ENCODE data around the gene PPP2R2C. TPM values are rescaled to one million over a fixed set of nuclear protein-coding genes. Genes with fewer than 3 reads are reported as not detected.

The PPP2R2C gene
- total RNA-seq, 6 experiments from 2014 or later: 0.12 to 0.27 TPM; not detected in 4

- Histone ChIP-seq H3K9me3 (no peaks in the 10 kb centered on the region), H3K4me1 (no peaks in the 10 kb centered on the region), H3K27me3 (no peaks in the 10 kb centered on the region), H3K4me3 (no peak overlapping the region), H3K27ac (no peak overlapping the region), H3K36me3 (no peaks in the 10 kb centered on the region)
- intact Hi-C loops (cut with DNase I): no loop called here
- TF ChIP-seq, protein P1, sequence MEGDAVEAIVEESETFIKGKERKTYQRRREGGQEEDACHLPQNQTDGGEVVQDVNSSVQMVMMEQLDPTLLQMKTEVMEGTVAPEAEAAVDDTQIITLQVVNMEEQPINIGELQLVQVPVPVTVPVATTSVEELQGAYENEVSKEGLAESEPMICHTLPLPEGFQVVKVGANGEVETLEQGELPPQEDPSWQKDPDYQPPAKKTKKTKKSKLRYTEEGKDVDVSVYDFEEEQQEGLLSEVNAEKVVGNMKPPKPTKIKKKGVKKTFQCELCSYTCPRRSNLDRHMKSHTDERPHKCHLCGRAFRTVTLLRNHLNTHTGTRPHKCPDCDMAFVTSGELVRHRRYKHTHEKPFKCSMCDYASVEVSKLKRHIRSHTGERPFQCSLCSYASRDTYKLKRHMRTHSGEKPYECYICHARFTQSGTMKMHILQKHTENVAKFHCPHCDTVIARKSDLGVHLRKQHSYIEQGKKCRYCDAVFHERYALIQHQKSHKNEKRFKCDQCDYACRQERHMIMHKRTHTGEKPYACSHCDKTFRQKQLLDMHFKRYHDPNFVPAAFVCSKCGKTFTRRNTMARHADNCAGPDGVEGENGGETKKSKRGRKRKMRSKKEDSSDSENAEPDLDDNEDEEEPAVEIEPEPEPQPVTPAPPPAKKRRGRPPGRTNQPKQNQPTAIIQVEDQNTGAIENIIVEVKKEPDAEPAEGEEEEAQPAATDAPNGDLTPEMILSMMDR (IDR thresholded peaks at IDR 0.05): no peak
- TF ChIP-seq POLR2A (IDR thresholded peaks at IDR 0.05): no peak
- ATAC-seq: no peak
- 56% methylated on average over 6 of the region's 6 CpGs for WGBS (ENCODE audit: insufficient coverage, low coverage, low lambda C conversion rate, missing lambda C conversion rate)
- no peak for DNase-seq
Measured at GRCh38 chr4:6451309-6451708, 21.1 kb downstream of the PPP2R2C start.

GRCh38 chr4:6450709-6451108 lies 21.7 kb downstream of the PPP2R2C start:
- no peak for DNase-seq
- TF ChIP-seq, protein P1 (IDR thresholded peaks at IDR 0.05): no peak
- no peak for TF ChIP-seq POLR2A (IDR thresholded peaks at IDR 0.05)
- no peaks in the 10 kb centered on the region for H3K27me3 ChIP-seq
- no peaks in the 10 kb centered on the region for H3K36me3 ChIP-seq
- ATAC-seq: no peak
- no peaks in the 10 kb centered on the region for H3K4me1 ChIP-seq
- 57% methylated on average over 1 of the region's 7 CpGs for WGBS (ENCODE audit: insufficient coverage, low coverage, low lambda C conversion rate, missing lambda C conversion rate)
- H3K27ac ChIP-seq: no peak overlapping the region
- no peaks in the 10 kb centered on the region for H3K9me3 ChIP-seq
- intact Hi-C loops (cut with DNase I): no loop called here
- H3K4me3 ChIP-seq: no peak overlapping the region

DNA sequence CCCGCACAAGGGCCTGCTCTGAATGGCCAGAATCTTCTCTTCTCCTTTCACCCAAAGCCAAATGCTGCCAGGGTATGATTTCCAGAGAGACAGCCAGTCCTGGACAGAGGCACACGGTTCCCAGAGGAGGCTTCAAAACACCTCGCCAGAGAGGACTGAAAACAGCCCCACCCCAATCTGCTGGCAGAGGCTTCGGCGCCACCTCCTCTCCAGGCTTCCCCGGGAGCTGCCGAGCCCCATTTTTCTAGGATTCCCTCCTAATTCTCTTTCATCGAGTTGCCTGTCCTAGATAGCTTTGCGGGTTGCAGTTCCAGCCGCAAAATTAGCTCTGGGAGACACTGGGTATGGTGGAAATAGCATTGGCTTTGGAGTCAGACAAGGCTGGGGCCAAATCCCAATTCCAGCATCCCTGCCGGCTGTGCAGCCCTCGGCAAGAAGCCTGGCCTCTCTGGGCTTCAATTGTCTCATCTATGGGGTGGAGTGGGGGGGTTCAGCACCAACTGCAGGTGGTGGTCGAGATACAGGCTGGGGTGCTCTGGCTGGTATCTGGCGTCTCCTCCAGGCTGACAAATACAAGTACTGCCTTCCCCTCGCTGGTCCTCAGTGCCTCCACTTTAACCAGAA lies 22.6 kb downstream of the PPP2R2C start:
- Histone ChIP-seq H3K4me1 (no peaks in the 10 kb centered on the region), H3K4me3 (no peak overlapping the region), H3K27ac (no peak overlapping the region), H3K9me3 (no peaks in the 10 kb centered on the region), H3K36me3 (no peaks in the 10 kb centered on the region), H3K27me3 (no peaks in the 10 kb centered on the region)
- TF ChIP-seq, protein P1 (IDR thresholded peaks at IDR 0.05): no peak
- no peak for TF ChIP-seq POLR2A (IDR thresholded peaks at IDR 0.05)
- ATAC-seq (no peak), DNase-seq (no peak)
- intact Hi-C loops (cut with DNase I): no loop called here
- 42% methylated on average over 8 of the region's 15 CpGs for WGBS (ENCODE audit: insufficient coverage, low coverage, low lambda C conversion rate, missing lambda C conversion rate)

DNA sequence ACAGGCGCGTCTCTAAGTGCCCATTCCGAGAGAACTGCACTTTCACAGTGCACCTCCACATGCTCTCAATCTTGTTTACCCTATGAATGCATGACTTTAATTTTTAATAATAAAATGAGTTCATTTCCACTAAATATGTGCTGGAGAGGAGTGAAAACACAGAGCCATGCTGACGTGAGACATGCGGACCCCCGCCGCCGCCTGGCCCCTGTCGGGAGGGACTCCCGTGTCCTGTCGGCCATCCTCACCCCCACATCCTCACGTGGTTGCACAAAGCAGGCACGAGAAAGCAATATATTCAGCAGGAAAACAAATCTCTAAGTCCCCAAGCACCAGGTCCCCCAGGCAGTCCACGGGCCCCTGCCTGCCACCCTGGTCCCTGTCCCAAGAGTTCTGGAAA lies 23.1 kb downstream of the PPP2R2C start:
- no peak for DNase-seq
- WGBS (ENCODE audit: insufficient coverage, low coverage, low lambda C conversion rate, missing lambda C conversion rate): 48% methylated on average over 11 of the region's 14 CpGs

More for the DNA sequence above, 23.1 kb downstream of the PPP2R2C start:
- no peak for ATAC-seq
- Histone ChIP-seq H3K36me3 (no peaks in the 10 kb centered on the region), H3K9me3 (no peaks in the 10 kb centered on the region), H3K4me3 (no peak overlapping the region), H3K27me3 (no peaks in the 10 kb centered on the region), H3K27ac (no peak overlapping the region), H3K4me1 (no peaks in the 10 kb centered on the region)
- no peak for TF ChIP-seq POLR2A (IDR thresholded peaks at IDR 0.05)
- TF ChIP-seq, protein P1 (IDR thresholded peaks at IDR 0.05): no peak
- intact Hi-C loops (cut with DNase I): no loop called here

Measured in right lobe of liver (tissue), 6 donors.